IPS DF 4.7 (cell line): ENCODE data around the gene RSL1D1.
A peak's percentile ranks its signal among the peaks of the same experiment; 100 is the strongest.
"Not testable (repeated sequence)": the region's sequence is repeated elsewhere in the genome, so short reads cannot be mapped to it uniquely, and the experiment has no call there.

Source experiments
- DNase-seq: peaks from one replicate; pipeline ENCODE4 v3.0.0-alpha.2; 2013; ENCODE audit warnings: low spot score; ENCODE audit errors: extremely low read depth

Gene RSL1D1

GRCh38 chr16:11799017-11799381 is 52.3 kb downstream of the RSL1D1 start:
- DNase-seq = no peak

- DNase-seq = no peak
Observed at GRCh38 chr16:11797957-11798299, 53.4 kb downstream of the RSL1D1 start.

- DNase-seq = peak; percentile 69
Observed at GRCh38 chr16:11797166-11797956, 54.0 kb downstream of the RSL1D1 start, which contains the start of gene ZC3H7A. TSS of gene ZC3H7A (minus strand) at chr16:11797258. CDS start at chr16:11782354, 14,904 bp downstream.

- DNase-seq = no peak
Observed at GRCh38 chr16:11796227-11797165, 54.8 kb downstream of the RSL1D1 start.

GRCh38 chr16:11795887-11796226 is 55.5 kb downstream of the RSL1D1 start:
- no peak for DNase-seq

GRCh38 chr16:11794996-11795886 is 56.1 kb downstream of the RSL1D1 start:
- no peak for DNase-seq

GRCh38 chr16:11794447-11794846 is 56.9 kb downstream of the RSL1D1 start:
- DNase-seq = no peak

- no peak for DNase-seq
Observed at GRCh38 chr16:11793840-11794239, 57.5 kb downstream of the RSL1D1 start.

GRCh38 chr16:11792410-11793241 is 58.7 kb downstream of the RSL1D1 start:
- DNase-seq = no peak

- DNase-seq = no peak
Observed at GRCh38 chr16:11791144-11791828, 60.1 kb downstream of the RSL1D1 start.

GRCh38 chr16:11788914-11789313 is 62.4 kb downstream of the RSL1D1 start:
- no peak for DNase-seq

GRCh38 chr16:11784980-11785599 is 66.3 kb downstream of the RSL1D1 start:
- not testable (repeated sequence) for DNase-seq

- not testable (repeated sequence) for DNase-seq
Observed at GRCh38 chr16:11784381-11784780, 67.0 kb downstream of the RSL1D1 start.

GRCh38 chr16:11784038-11784369 is 67.3 kb downstream of the RSL1D1 start:
- DNase-seq = no peak
